ENCODE measurements around the gene TTC36.
A peak's percentile ranks its signal among the peaks of the same experiment; 100 is the strongest.
"Not testable (repeated sequence)": the region's sequence is repeated elsewhere in the genome, so short reads cannot be mapped to it uniquely, and the experiment has no call there.

TTC36 gene, protein sequence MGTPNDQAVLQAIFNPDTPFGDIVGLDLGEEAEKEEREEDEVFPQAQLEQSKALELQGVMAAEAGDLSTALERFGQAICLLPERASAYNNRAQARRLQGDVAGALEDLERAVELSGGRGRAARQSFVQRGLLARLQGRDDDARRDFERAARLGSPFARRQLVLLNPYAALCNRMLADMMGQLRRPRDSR

DNA sequence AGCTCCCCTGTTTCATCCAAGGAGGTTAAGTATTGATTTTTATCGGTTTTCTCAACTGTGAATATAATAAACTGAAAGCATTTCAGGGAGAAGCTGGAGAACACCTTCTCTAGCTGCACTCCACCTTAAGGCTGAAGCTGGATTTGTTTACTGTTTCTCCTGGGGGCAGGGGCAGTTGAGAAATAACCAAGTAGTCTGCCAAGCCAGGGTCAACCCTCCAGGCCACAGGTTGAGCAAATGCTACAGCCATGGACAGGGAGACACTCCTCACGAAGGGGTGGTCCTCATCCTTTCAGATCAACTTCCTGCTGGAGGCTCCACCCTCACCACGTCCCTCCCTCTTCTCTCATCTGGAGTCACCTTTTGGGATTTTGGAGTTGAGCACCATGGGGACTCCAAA lies at the start of gene TTC36:
TSS of gene TTC36 (plus strand) at position 366 of the 400 bp plus-strand sequence. CDS start at position 387, 21 bp downstream.
- DNase-seq (ENCODE audit: low read depth, low spot score), result no peak

DNA sequence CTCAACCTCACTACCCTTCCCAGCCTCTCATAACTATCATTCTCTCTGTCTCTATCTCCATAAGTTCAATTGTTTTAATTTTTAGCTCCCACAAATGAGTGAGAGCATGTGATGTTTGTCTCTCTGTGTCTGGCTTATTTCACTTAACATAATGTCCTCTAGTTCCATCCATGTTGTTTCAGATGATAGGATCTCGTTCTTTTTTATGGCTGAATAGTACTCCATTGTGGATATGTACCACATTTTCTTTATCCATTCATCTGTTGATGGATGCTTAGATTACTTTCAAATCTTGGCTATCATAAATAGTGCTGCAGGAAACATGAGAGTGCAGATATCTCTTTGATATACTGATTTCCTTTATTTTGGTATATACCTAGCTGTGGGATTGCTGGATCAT lies 46.0 kb upstream of the TTC36 start:
- DNase-seq (ENCODE audit: low read depth, low spot score), result not testable (repeated sequence)

DNA sequence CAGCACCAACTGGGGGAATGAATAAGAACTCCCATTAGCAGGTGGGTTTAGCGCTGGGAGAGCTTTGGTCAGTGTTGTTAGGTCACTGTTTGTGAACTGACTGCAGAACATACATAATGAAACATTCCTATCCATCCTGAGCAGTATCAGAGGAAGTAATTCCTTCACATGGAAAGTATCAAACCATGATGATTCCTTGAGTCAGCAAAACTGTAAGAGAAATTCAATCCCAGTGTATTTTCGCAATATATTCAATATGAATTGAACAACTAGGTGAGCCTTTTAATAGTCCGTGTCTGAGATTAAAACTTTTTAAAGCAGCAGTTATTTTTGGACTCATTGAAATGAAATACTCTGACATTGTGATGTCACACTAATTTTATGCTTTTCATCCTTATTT lies 42.9 kb upstream of the TTC36 start:
- no peak for DNase-seq (ENCODE audit: low read depth, low spot score)

DNA sequence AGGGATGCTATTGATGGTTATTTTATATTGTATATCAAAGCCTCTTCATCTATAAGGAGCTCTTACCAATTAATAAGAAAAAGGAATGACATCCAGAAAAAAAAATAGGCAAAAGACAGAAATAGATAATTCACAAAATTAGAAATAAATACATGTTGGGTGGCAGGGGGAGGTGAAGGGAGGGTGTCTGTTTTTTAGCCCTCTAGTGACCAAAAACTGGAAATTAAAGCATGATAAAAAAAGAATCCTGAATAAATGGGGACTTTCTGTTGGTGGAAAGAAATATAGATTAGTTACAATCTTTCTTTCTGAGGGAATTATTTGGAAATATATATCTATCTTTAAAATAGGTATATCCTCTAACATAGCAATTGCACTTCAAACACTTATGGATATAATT lies 42.0 kb upstream of the TTC36 start:
- DNase-seq (ENCODE audit: low read depth, low spot score), result no peak

DNA sequence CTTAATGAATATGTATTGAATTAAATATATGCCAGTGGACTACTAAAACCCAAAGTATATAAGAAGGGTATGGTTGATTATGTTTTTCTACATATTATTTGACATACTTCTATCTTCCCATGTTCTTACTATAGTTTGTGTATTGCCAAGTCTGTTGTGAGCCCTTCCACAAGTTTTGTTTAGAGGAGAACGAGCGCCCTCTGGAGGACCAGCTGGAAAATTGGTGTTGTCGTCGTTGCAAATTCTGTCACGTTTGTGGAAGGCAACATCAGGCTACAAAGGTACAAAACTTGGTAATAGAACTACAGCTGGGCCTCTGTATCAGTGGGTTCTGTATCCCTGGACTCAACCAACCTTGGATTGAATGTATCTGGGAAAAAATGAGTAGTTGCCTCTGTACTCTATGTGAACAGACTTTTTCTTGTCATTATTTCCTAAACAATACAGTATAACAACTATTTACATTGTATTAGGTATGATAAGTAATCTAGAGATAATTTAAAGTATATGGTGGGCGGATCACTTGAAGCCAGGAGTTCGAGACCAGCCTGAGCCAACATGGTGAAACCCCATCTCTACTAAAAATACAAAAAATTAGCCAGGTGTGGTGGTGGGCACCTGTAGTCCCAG lies 38.7 kb upstream of the TTC36 start:
- DNase-seq (ENCODE audit: low read depth, low spot score), result peak; percentile 86

DNA sequence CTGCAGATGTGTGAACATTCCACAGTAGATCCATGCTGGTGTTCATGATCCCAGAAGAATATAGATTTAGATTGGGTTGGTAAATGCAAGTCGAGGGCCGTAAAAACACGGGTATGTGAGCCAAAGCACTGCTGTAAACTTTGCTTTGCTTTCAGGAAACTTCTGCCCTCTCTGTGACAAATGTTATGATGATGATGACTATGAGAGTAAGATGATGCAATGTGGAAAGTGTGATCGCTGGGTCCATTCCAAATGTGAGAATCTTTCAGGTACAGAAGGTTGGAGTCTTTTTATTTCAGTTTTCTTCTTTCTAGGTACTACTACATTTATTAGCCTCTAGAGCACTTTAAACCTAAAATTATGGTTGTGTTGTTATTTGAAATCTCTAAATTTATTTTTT lies 36.2 kb upstream of the TTC36 start:
- DNase-seq (ENCODE audit: low read depth, low spot score), result no peak

DNA sequence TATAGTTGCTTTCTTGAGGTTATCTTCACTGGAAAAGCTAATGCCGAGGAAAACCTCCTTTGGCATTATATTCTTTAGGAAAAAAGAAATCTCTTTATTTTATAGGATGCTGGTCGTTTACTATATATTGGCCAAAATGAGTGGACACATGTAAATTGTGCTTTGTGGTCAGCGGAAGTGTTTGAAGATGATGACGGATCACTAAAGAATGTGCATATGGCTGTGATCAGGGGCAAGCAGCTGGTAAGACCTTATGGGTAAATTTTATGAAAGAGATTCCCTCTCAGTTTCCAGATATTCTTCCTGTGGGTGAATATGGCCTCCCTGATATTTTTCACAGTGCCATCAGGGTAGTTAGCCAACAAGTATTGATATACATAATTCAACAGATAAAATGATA lies 29.4 kb upstream of the TTC36 start:
- peak; percentile 64 for DNase-seq (ENCODE audit: low read depth, low spot score)

DNA sequence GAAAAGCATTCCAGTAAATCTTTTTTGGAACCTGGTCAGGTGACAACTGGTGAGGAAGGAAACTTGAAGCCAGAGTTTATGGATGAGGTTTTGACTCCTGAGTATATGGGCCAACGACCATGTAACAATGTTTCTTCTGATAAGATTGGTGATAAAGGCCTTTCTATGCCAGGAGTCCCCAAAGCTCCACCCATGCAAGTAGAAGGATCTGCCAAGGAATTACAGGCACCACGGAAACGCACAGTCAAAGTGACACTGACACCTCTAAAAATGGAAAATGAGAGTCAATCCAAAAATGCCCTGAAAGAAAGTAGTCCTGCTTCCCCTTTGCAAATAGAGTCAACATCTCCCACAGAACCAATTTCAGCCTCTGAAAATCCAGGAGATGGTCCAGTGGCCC lies 24.1 kb upstream of the TTC36 start:
- no peak for DNase-seq (ENCODE audit: low read depth, low spot score)

DNA sequence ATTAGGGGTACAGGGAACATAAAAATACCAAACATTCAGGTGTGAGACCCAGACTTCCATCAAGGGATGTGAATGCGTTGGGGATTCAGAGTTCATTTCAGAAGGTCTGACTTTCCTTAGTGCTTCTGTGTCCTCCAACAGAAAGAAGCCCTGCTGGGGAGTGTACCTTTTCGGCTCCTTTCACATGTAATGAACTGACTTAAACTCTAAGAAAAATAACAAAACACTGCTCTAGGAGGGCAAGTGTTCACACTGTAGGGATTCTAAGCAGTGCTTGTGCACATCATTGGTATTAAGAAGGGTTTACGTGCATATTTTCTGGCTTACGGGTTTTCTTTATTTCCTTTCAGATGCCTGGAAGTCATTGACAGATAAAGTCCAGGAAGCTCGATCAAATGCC lies 15.7 kb upstream of the TTC36 start:
- no peak for DNase-seq (ENCODE audit: low read depth, low spot score)

DNA sequence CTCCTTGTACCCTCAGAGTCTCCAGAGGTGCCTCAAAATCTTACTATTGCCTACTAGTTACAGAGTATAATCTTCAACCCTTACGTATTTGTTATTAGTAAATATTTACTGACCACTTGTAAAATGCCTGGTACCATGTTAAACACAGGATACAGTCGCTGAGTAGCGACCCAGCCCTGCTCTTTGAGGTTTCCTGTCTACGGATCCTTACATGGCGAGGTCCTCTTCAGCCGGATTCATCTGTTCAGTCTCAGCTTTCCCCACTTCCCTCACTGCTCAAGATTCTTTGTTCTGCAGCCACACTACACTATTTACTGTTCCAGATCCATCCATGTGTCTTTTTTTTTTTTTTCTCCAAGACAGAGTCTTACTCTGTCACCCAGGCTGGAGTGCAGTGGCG lies 13.2 kb upstream of the TTC36 start:
- DNase-seq (ENCODE audit: low read depth, low spot score), result no peak

DNA sequence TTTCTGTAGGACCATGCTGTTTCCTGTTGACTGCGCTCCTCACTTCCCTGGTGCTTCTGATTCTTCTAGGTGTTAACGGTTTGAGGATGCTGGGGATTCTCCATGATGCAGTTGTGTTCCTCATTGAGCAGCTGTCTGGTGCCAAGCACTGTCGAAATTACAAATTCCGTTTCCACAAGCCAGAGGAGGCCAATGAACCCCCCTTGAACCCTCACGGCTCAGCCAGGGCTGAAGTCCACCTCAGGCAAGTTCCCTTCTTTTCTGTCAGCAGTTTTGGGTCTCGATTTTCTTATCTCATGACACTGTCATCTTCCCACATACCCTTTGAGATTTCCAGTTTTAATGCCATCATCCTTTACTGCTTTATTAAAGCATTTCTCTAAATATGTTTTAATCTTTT lies 7.7 kb upstream of the TTC36 start:
- DNase-seq (ENCODE audit: low read depth, low spot score), result no peak

DNA sequence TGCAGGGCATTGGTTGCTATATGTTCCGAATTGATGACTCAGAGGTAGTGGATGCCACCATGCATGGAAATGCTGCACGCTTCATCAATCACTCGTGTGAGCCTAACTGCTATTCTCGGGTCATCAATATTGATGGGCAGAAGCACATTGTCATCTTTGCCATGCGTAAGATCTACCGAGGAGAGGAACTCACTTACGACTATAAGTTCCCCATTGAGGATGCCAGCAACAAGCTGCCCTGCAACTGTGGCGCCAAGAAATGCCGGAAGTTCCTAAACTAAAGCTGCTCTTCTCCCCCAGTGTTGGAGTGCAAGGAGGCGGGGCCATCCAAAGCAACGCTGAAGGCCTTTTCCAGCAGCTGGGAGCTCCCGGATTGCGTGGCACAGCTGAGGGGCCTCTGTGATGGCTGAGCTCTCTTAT lies 5.4 kb upstream of the TTC36 start:
- DNase-seq (ENCODE audit: low read depth, low spot score), result no peak

DNA sequence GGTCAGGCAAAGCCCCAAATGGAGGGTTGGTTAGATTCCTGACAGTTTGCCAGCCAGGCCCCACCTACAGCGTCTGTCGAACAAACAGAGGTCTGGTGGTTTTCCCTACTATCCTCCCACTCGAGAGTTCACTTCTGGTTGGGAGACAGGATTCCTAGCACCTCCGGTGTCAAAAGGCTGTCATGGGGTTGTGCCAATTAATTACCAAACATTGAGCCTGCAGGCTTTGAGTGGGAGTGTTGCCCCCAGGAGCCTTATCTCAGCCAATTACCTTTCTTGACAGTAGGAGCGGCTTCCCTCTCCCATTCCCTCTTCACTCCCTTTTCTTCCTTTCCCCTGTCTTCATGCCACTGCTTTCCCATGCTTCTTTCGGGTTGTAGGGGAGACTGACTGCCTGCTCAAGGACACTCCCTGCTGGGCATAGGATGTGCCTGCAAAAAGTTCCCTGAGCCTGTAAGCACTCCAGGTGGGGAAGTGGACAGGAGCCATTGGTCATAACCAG lies 4.7 kb upstream of the TTC36 start:
- DNase-seq (ENCODE audit: low read depth, low spot score), result peak; percentile 50

DNA sequence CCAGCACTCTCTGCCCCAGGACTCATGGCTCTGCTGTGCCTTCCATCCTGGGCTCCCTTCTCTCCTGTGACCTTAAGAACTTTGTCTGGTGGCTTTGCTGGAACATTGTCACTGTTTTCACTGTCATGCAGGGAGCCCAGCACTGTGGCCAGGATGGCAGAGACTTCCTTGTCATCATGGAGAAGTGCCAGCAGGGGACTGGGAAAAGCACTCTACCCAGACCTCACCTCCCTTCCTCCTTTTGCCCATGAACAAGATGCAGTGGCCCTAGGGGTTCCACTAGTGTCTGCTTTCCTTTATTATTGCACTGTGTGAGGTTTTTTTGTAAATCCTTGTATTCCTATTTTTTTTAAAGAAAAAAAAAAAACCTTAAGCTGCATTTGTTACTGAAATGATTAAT lies 2.9 kb upstream of the TTC36 start:
- no peak for DNase-seq (ENCODE audit: low read depth, low spot score)

DNA sequence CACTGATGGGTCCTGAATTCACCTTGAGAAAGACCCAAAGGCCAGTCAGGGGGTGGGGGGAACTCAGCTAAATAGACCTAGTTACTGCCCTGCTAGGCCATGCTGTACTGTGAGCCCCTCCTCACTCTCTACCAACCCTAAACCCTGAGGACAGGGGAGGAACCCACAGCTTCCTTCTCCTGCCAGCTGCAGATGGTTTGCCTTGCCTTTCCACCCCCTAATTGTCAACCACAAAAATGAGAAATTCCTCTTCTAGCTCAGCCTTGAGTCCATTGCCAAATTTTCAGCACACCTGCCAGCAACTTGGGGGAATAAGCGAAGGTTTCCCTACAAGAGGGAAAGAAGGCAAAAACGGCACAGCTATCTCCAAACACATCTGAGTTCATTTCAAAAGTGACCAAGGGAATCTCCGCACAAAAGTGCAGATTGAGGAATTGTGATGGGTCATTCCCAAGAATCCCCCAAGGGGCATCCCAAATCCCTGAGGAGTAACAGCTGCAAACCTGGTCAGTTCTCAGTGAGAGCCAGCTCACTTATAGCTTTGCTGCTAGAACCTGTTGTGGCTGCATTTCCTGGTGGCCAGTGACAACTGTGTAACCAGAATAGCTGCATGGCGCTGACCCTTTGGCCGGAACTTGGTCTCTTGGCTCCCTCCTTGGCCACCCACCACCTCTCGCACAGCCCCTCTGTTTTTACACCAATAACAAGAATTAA lies 2.4 kb upstream of the TTC36 start:
- DNase-seq (ENCODE audit: low read depth, low spot score), result no peak

DNA sequence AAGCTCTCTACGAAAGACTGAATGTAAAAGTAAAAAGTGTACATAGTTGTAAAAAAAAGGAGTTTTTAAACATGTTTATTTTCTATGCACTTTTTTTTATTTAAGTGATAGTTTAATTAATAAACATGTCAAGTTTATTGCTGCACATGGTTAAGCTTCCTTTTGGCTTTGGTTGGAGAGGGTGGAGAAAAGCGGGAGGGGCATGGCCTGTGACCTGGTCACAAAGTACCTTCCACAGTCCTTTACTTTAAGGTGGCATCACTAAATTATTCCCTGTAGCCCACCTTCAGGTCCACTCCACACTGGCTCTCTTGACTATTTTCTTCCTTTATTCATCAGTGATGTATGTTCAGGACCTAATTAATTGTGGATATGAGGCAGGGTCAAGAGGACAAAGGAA lies 586 bp upstream of the TTC36 start:
- DNase-seq (ENCODE audit: low read depth, low spot score), result no peak

DNA sequence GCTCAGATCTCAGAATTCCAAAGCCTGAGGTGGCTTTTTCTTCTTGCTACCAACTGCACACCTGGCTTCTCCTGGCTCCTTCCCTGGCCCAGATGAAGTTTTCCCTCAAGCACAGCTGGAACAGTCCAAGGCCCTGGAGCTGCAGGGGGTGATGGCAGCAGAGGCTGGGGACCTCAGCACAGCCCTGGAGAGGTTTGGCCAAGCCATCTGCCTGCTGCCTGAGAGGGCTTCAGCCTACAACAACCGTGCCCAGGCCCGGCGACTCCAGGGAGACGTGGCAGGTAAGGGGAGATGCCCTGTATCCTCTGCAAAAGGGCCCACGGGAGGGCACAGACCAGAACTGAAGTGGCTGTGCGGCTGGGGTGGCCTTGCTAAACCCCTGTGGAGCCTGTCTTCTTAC lies 1.2 kb downstream of the TTC36 start:
- no peak for DNase-seq (ENCODE audit: low read depth, low spot score)

DNA sequence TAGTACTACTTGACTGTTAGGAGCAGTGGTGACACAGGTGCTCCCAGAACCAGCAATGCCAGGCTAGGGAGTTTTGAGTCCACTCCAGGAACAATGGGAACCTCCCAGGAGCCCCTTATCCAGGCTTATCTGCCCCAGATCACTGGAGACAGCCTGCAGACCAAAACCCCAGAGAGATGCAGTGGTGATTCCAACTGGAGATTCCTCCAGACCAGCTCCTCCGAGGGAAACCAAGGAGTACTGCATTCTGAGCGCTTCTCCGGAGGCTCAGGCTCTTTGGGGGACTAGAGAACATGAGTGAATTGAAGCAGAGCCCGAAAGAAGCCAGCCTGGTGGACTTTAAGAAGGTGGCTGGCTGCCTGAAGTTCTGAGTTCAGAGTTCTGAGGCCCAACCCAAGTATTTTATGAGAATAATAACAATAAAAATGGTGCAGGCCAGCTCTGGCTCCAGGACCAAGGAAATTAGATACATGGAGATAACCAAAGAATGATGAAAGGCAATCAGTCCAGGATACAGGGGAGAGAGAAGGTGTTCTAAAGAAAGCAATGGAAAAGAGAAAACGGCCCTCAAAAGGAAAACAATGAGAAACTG lies 2.4 kb downstream of the TTC36 start:
- DNase-seq (ENCODE audit: low read depth, low spot score), result no peak

DNA sequence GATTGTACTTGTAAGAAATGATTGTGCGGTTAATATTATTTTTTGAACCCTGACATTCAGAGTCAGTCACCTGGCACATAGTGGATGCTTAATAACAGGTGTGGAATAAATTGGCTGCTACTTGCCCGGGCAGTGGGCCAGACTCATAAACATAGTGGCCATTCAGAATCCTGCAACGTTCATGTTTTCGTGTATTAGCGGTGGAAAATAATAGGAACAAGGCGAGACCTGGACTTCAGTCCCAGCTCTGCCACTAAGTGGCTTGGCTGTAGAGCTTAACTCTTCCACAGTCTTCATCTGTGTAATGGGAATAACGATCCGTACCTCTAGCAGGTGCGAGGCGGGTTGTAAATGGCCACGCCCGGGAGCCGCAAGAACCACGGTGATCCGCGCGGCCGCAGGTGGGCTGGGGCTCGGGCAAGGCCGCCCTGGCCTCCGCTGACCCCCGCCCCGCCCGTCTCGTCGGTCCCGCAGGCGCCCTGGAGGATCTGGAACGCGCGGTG lies 3.0 kb downstream of the TTC36 start:
- no peak for DNase-seq (ENCODE audit: low read depth, low spot score)

DNA sequence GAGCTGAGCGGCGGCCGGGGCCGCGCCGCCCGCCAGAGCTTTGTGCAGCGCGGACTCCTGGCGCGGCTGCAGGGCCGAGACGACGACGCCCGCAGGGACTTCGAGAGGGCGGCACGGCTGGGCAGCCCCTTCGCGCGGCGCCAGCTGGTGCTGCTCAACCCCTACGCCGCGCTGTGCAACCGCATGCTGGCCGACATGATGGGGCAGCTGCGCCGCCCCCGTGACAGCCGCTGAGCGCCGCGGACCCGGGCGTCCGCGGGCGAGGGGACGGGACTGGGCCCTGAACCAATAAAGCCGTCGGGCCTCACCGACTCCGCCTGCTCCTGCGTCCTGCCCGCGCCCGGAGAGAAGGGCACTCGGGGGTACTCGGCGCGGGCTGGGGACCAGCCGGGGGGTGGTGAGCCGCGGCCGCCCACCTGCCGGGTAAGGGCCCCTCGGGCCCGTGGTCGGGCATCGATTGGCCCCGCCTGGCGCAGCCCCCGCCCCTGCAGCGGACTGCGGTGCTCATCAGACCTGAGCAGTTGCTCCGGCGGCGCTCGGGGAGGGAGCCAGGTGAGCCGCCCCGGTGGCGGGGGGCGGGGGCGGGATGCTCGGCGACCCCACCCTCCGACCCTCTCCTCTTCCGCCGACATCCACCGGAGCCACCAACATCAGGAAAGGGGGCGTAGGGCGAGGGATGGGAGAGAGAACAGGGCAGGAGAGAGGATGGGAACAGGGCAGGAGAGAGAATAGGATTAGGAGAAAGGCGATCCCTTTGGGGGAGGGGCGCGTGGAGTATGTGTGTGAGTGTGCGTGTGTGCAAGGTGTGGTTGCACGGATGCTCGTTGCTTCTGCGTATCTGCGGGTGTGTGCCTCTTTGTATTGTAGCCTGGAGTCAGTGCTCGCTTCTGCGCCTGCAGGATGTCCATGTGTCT lies 3.7 kb downstream of the TTC36 start, which contains the start of gene TMEM25:
TSS of gene TMEM25 (plus strand) at position 510 of the 914 bp plus-strand sequence. CDS start 610 bp downstream, outside the sequence.
- DNase-seq (ENCODE audit: low read depth, low spot score), result peak; percentile 85

DNA sequence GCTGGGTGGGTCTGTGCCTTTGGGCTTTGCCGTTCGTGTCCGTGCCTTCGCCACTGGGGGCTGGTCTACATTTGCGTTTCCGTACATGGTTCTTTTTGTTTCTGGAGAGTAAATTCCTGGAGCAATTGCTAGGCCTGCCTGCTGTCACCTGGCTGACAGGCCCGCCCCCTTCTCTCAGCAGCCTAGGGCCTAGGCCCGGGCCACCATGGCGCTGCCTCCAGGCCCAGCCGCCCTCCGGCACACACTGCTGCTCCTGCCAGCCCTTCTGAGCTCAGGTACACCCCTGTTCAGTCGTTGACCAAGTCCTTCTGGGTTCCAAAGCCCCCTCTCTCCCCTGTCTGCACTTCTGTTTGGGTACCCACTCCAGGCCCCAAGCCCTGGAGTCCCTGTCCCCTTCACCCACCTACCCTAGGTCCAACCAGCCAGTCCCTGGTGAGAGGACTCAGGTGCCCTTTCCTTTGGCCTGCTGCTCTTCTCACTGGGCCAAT lies 4.4 kb downstream of the TTC36 start:
- no peak for DNase-seq (ENCODE audit: low read depth, low spot score)
